Hepatocyte (in vitro differentiated cells): ENCODE data around the gene TEX11. TPM values are rescaled to one million over a fixed set of nuclear protein-coding genes. Genes with fewer than 3 reads are reported as not detected.
A peak's percentile ranks its signal among the peaks of the same experiment; 100 is the strongest.
"Not testable (repeated sequence)": the region's sequence is repeated elsewhere in the genome, so short reads cannot be mapped to it uniquely, and the experiment has no call there.

Source experiments
- DNase-seq: peaks from one replicate; pipeline ENCODE4 v3.0.0-alpha.2; 2016; ENCODE audit warnings: low spot score
- H2AFZ ChIP-seq: fragments of 200-600 bp; sonication (generic); 2 replicates; pipeline ENCODE4 v1.6.0; 2016; ENCODE audit warnings: antibody characterized with exemption, mild to moderate bottlenecking
- H3K27ac ChIP-seq: fragments of 200-600 bp; sonication (generic); 2 replicates; pipeline ENCODE4 v1.5.1; 2016; ENCODE audit warnings: mild to moderate bottlenecking
- H3K27me3 ChIP-seq: fragments of 200-600 bp; sonication (generic); 2 replicates; pipeline ENCODE4 v1.6.1; 2016
- H3K36me3 ChIP-seq: fragments of 200-600 bp; sonication (generic); replicated peaks from 2 replicates; pipeline ENCODE4 v1.5.1; 2016; ENCODE audit warnings: low read depth; ENCODE audit not compliant: insufficient read depth
- H3K4me1 ChIP-seq: fragments of 200-600 bp; sonication (generic); 2 replicates; pipeline ENCODE4 v1.5.1; 2016; ENCODE audit warnings: mild to moderate bottlenecking, moderate library complexity; ENCODE audit not compliant: insufficient read depth
- H3K4me2 ChIP-seq: fragments of 200-600 bp; sonication (generic); 2 replicates; pipeline ENCODE4 v1.6.0; 2016
- H3K4me3 ChIP-seq: fragments of 200-600 bp; sonication (generic); 2 replicates; pipeline ENCODE4 v1.5.1; 2016; ENCODE audit warnings: mild to moderate bottlenecking
- H3K79me2 ChIP-seq: fragments of 200-600 bp; sonication (generic); 2 replicates; pipeline ENCODE4 v1.6.0; 2017; ENCODE audit warnings: mild to moderate bottlenecking
- H3K9me2 ChIP-seq: fragments of 200-600 bp; sonication (generic); replicated peaks from 2 replicates; pipeline ENCODE4 v1.6.0; 2017; ENCODE audit warnings: mild to moderate bottlenecking; ENCODE audit not compliant: insufficient read depth
- H3K9me3 ChIP-seq: fragments of 200-600 bp; sonication (generic); 2 replicates; pipeline ENCODE4 v1.5.1; 2016; ENCODE audit warnings: low read depth, mild to moderate bottlenecking
- H4K20me1 ChIP-seq: fragments of 200-600 bp; sonication (generic); 2 replicates; pipeline ENCODE4 v1.6.0; 2016; ENCODE audit warnings: mild to moderate bottlenecking; ENCODE audit not compliant: insufficient read depth, poor library complexity, severe bottlenecking
- CTCF ChIP-seq: fragments of 200-600 bp; sonication (generic); IDR thresholded peaks from 2 replicates; pipeline ENCODE4 v1.5.1; 2016; ENCODE audit warnings: antibody characterized with exemption, mild to moderate bottlenecking; ENCODE audit not compliant: poor library complexity
- EZH2 ChIP-seq: fragments of 200-600 bp; sonication (generic); IDR thresholded peaks from 2 replicates; pipeline ENCODE4 v1.6.1; 2016; ENCODE audit warnings: antibody characterized with exemption, mild to moderate bottlenecking, borderline replicate concordance
- EZH2phosphoT487 ChIP-seq: fragments of 200-600 bp; sonication (generic); IDR thresholded peaks from one replicate; pipeline ENCODE4 v1.6.1; 2018; ENCODE audit warnings: antibody characterized with exemption, mild to moderate bottlenecking, low read depth, moderate library complexity; ENCODE audit not compliant: unreplicated experiment, severe bottlenecking
- WGBS: methylation state at CpG from one replicate; pipeline ENCODE4 v1.1.6; 2016; ENCODE audit warnings: low lambda C conversion rate; ENCODE audit errors: missing lambda C conversion rate; 5-methylcytosine and 5-hydroxymethylcytosine counted together
- polyA plus RNA-seq: library from polyadenylated mRNA; unstranded; fragments of >200 nt; fragmentation: Nextera tagmentation; extraction: Ambion mirVana; gene quantifications from 2 replicates; pipeline ENCODE4 v1.2.1, GENCODE V29; 2016
- total RNA-seq: library from RNA; depleted of rRNA; stranded (reverse); fragments of >200 nt; gene quantifications from 2 replicates; pipeline ENCODE4 v1.2.3, GENCODE V29; 2014

Gene TEX11
- total and polyA plus RNA-seq, 2 experiments from 2014 or later: 0.20 TPM; not detected in 1

- WGBS: 77% methylated on average over 8 of the region's 8 CpGs
- Histone ChIP-seq H3K9me3 (no peaks in the 10 kb centered on the region), H3K79me2 (no peaks in the 10 kb centered on the region), H3K36me3 (no peaks in the 10 kb centered on the region), H3K4me3 (no peak overlapping the region), H3K4me2 (no peak overlapping the region), H3K9me2 (no peaks in the 10 kb centered on the region), H3K27ac (no peak overlapping the region), H3K4me1 (no peaks in the 10 kb centered on the region), H3K27me3 (no peaks in the 10 kb centered on the region), H2AFZ (no peak overlapping the region), H4K20me1 (no peaks in the 10 kb centered on the region)
- TF ChIP-seq EZH2: no peak
- no peak for TF ChIP-seq EZH2phosphoT487
- TF ChIP-seq CTCF: no peak
- DNase-seq: no peak
Measured at GRCh38 chrX:70806081-70806480, 102.4 kb downstream of the TEX11 start.

GRCh38 chrX:70796742-70797141 is 111.8 kb downstream of the TEX11 start:
- H3K4me1 ChIP-seq, DNase-seq, H3K36me3 ChIP-seq, H3K27ac ChIP-seq, H3K4me2 ChIP-seq, H3K4me3 ChIP-seq, H4K20me1 ChIP-seq, H3K27me3 ChIP-seq, H3K9me2 ChIP-seq, H2AFZ ChIP-seq, H3K79me2 ChIP-seq, H3K9me3 ChIP-seq: not testable (repeated sequence)
- 59% methylated on average over 1 of the region's 1 CpG for WGBS

- no peaks in the 10 kb centered on the region for H3K4me1 ChIP-seq
- H3K79me2 ChIP-seq: no peaks in the 10 kb centered on the region
- H3K9me3 ChIP-seq: no peaks in the 10 kb centered on the region
- H3K27me3 ChIP-seq: no peaks in the 10 kb centered on the region
- no peak for DNase-seq
- TF ChIP-seq CTCF (no peak), EZH2 (no peak), EZH2phosphoT487 (no peak)
- H3K9me2 ChIP-seq: no peaks in the 10 kb centered on the region
- no peaks in the 10 kb centered on the region for H4K20me1 ChIP-seq
- 64% methylated on average over 2 of the region's 2 CpGs for WGBS
- H3K27ac ChIP-seq: no peak overlapping the region
- no peak overlapping the region for H2AFZ ChIP-seq
- no peak overlapping the region for H3K4me3 ChIP-seq
- no peaks in the 10 kb centered on the region for H3K36me3 ChIP-seq
- H3K4me2 ChIP-seq: no peak overlapping the region
Measured at GRCh38 chrX:70774223-70774622, 134.3 kb downstream of the TEX11 start.

GRCh38 chrX:70769659-70770227 is 138.8 kb downstream of the TEX11 start:
- Histone ChIP-seq H4K20me1 (no peaks in the 10 kb centered on the region), H3K9me2 (no peaks in the 10 kb centered on the region), H3K4me1 (no peaks in the 10 kb centered on the region), H3K4me2 (no peak overlapping the region), H3K9me3 (no peaks in the 10 kb centered on the region), H2AFZ (no peak overlapping the region), H3K27me3 (no peaks in the 10 kb centered on the region), H3K4me3 (no peak overlapping the region), H3K27ac (no peak overlapping the region), H3K36me3 (no peaks in the 10 kb centered on the region), H3K79me2 (no peaks in the 10 kb centered on the region)
- TF ChIP-seq CTCF: peak; percentile 52
- TF ChIP-seq EZH2: no peak
- no peak for TF ChIP-seq EZH2phosphoT487
- DNase-seq: no peak
- WGBS: 44% methylated on average over 3 of the region's 3 CpGs
